ENCODE measurements around the gene SBK2.
A peak's percentile ranks its signal among the peaks of the same experiment; 100 is the strongest.
"Not testable (repeated sequence)": the region's sequence is repeated elsewhere in the genome, so short reads cannot be mapped to it uniquely, and the experiment has no call there.

The SBK2 gene

GRCh38 chr19:55500368-55500952 is 36.5 kb downstream of the SBK2 start:
- no peak for DNase-seq

GRCh38 chr19:55498246-55498840 is 38.6 kb downstream of the SBK2 start:
- no peak for DNase-seq

GRCh38 chr19:55497763-55498162 is 39.2 kb downstream of the SBK2 start:
- DNase-seq = no peak

- not testable (repeated sequence) for DNase-seq
Observed at GRCh38 chr19:55496820-55497219, 40.1 kb downstream of the SBK2 start.

- DNase-seq = peak; percentile 38
Observed at GRCh38 chr19:55495646-55496349, 41.1 kb downstream of the SBK2 start.

- peak; percentile 84 for DNase-seq
Observed at GRCh38 chr19:55494172-55494761, 42.7 kb downstream of the SBK2 start.

GRCh38 chr19:55493645-55494171 is 43.2 kb downstream of the SBK2 start:
- DNase-seq = no peak

- peak; percentile 63 for DNase-seq
Observed at GRCh38 chr19:55493052-55493644, 43.8 kb downstream of the SBK2 start.

GRCh38 chr19:55492362-55492944 is 44.5 kb downstream of the SBK2 start:
- DNase-seq = no peak

GRCh38 chr19:55491546-55492360 is 45.2 kb downstream of the SBK2 start:
- no peak for DNase-seq

- no peak for DNase-seq
Observed at GRCh38 chr19:55490478-55491432, 46.2 kb downstream of the SBK2 start.

- no peak for DNase-seq
Observed at GRCh38 chr19:55489711-55490477, 47.0 kb downstream of the SBK2 start.

- DNase-seq = no peak
Observed at GRCh38 chr19:55488986-55489710, 47.8 kb downstream of the SBK2 start.

GRCh38 chr19:55487924-55488687 is 48.8 kb downstream of the SBK2 start, which contains the start of gene SSC5D:
TSS of gene SSC5D (plus strand) at chr19:55488436. CDS start at chr19:55488590, 154 bp downstream.
- DNase-seq = peak; percentile 56

GRCh38 chr19:55486971-55487923 is 49.7 kb downstream of the SBK2 start:
- DNase-seq = peak; percentile 95

GRCh38 chr19:55486043-55486970 is 50.6 kb downstream of the SBK2 start:
- no peak for DNase-seq
